Mammary epithelial cell (primary cell): Measurements from ENCODE around the gene CCSER2.

ENCODE experiments used
- EZH2 ChIP-seq: IDR thresholded peaks from 2 replicates; pipeline ENCODE4 v1.6.1; 2012; ENCODE audit warnings: low read length, inconsistent platforms, borderline replicate concordance
- TF ChIP-seq, protein P1 (sequence below), 2 donors: IDR thresholded peaks in 1 of 2; conservative IDR thresholded peaks in 1 of 2; 2 replicates each; pipeline ENCODE4 v1.5.1; 2011 to 2012; ENCODE audit warnings: inconsistent platforms in 2 of 2, low read length in 2 of 2, mild to moderate bottlenecking in 2 of 2, control low read depth in 1 of 2, low read depth in 1 of 2; ENCODE audit not compliant: insufficient read depth in 1 of 2; ENCODE audit errors: extremely low read depth in 1 of 2

DNA sequence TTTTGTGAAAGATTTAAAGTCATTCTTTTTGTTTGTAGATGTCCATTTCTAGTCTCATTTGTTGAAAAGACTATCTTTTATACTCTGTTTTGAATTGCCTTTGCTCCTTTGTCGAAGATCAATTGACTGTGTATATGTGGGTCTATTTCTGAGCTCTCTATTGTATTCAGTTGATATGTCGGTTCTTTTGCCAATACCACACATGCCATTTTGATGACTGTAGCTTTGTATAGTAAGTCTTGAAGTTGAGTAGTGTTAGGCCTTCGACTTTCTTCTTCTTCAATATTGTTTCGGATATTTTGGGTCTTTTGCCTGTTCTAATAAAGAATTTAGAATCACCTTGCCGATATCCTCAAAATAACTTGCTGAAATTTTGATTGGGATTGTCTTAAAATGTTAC is 104.5 kb downstream of the CCSER2 start:
- TF ChIP-seq, protein P1, sequence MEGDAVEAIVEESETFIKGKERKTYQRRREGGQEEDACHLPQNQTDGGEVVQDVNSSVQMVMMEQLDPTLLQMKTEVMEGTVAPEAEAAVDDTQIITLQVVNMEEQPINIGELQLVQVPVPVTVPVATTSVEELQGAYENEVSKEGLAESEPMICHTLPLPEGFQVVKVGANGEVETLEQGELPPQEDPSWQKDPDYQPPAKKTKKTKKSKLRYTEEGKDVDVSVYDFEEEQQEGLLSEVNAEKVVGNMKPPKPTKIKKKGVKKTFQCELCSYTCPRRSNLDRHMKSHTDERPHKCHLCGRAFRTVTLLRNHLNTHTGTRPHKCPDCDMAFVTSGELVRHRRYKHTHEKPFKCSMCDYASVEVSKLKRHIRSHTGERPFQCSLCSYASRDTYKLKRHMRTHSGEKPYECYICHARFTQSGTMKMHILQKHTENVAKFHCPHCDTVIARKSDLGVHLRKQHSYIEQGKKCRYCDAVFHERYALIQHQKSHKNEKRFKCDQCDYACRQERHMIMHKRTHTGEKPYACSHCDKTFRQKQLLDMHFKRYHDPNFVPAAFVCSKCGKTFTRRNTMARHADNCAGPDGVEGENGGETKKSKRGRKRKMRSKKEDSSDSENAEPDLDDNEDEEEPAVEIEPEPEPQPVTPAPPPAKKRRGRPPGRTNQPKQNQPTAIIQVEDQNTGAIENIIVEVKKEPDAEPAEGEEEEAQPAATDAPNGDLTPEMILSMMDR (conservative IDR thresholded peaks at IDR 0.05 in 1 of 2, IDR thresholded peaks at IDR 0.05 in 1 of 2; ENCODE audit: extremely low read depth in 1 of 2, insufficient read depth in 1 of 2, low read depth in 1 of 2, low read length in 2 of 2) = no peak
- no peak for TF ChIP-seq EZH2
